PFSK-1 (cell line): ENCODE measurements around the gene BCAR3.

Experiments used
- POLR2AphosphoS5 ChIP-seq: IDR thresholded peaks from 2 replicates; pipeline ENCODE4 v1.6.1; 2012; ENCODE audit warnings: low read depth, mild to moderate bottlenecking, control low read depth, low read length, moderate library complexity
- REST ChIP-seq, 2 experiments: IDR thresholded peaks; 2 replicates each; pipeline versions ENCODE4 v1.6.1 to v1.8.0; 2011 to 2012; ENCODE audit warnings: low read depth in 2 of 2, low read length in 2 of 2, control low read depth in 1 of 2, inconsistent platforms in 1 of 2, mild to moderate bottlenecking in 1 of 2, moderate library complexity in 1 of 2; ENCODE audit not compliant: insufficient read depth in 1 of 2

- TF ChIP-seq POLR2AphosphoS5 (no peak), REST (IDR thresholded peaks at IDR 0.05; ENCODE audit: insufficient read depth in 1 of 2, low read depth in 2 of 2, low read length in 2 of 2) (no peak)
These were observed 34.0 kb upstream of the BCAR3 start for GRCh38 chr1:93715529-93716126.
